PFSK-1 (cell line): ENCODE measurements around the gene SGK1.

Experiments used
- FOXP2 ChIP-seq: optimal IDR thresholded peaks from 2 replicates; pipeline ENCODE3; 2011; ENCODE audit warnings: borderline replicate concordance, control low read depth, inconsistent platforms; ENCODE audit not compliant: insufficient read depth; ENCODE audit errors: extremely low read length, extremely low read depth
- POLR2AphosphoS5 ChIP-seq: IDR thresholded peaks from 2 replicates; pipeline ENCODE4 v1.6.1; 2012; ENCODE audit warnings: low read depth, mild to moderate bottlenecking, control low read depth, low read length, moderate library complexity
- SIN3A ChIP-seq: IDR thresholded peaks from 2 replicates; pipeline ENCODE4 v1.6.1; 2012; ENCODE audit warnings: mild to moderate bottlenecking, low read length, moderate library complexity, borderline replicate concordance; ENCODE audit not compliant: insufficient read depth
- TAF1 ChIP-seq: IDR thresholded peaks from 2 replicates; pipeline ENCODE4 v1.6.1; 2012; ENCODE audit warnings: low read length, control low read depth, borderline replicate concordance; ENCODE audit not compliant: insufficient read depth
- TF ChIP-seq, protein P1 (sequence below), 2 experiments: IDR thresholded peaks; 2 replicates each; pipeline versions ENCODE4 v1.6.1 to v1.8.0; 2011 to 2012; ENCODE audit warnings: low read depth in 2 of 2, low read length in 2 of 2, control low read depth in 1 of 2, inconsistent platforms in 1 of 2, mild to moderate bottlenecking in 1 of 2, moderate library complexity in 1 of 2; ENCODE audit not compliant: insufficient read depth in 1 of 2

Gene SGK1

DNA sequence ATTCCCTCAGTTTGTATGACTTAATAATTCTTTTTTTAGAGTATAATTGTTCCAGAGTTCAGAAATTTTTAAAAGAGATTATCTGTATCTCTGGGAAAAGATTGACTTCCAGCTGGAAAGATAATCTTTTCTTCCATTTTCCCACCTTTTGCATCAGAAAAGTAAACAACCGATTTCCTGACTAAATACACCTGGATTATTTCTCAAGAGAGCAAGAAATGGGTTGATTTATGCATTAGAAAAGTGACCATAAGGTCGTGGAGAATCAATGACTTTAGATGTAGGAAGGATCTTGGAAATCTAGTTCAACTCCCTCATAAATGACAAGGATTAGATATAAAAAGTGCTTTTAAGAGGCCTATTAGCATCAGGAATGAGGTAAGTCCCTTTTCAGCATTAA lies 79.9 kb downstream of the SGK1 start:
- TF ChIP-seq POLR2AphosphoS5: no peak

DNA sequence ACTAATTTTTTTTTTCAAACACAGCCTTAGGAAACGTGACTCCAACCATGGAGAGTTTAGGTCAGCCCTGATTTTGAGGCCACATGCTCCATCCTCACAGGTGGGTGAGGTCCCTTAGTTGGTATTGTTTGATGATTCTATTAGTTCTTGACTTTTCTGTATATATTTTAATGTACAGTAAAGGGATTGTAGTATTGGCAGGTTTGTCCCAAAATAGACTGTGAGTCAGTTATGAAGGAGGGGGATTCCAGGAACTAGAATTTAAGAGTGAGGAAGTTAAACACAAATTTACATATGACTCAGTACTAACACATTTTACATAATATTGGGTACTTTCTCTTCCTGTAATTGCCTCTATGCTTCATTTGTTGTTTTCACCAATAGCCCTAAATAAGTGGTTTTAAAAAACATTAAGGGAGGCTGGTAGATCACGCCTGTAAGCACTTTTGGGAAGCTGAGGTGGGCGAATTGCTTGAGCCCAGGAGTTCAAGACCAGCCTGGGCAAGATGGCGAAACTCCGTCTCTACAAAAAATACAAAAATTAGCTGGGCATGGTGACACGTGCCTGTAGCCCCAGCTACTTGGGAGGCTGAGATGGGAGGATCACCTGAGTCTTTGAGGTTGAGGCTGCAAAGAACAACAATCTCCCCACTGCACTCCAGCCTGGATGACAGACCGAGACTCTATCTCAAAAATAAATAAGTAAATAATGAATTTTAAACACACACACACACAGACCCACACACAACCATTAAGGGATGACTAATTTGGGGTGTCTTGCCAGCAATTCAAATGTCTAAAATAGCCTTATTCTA lies 81.8 kb downstream of the SGK1 start:
- TF ChIP-seq POLR2AphosphoS5: no peak

DNA sequence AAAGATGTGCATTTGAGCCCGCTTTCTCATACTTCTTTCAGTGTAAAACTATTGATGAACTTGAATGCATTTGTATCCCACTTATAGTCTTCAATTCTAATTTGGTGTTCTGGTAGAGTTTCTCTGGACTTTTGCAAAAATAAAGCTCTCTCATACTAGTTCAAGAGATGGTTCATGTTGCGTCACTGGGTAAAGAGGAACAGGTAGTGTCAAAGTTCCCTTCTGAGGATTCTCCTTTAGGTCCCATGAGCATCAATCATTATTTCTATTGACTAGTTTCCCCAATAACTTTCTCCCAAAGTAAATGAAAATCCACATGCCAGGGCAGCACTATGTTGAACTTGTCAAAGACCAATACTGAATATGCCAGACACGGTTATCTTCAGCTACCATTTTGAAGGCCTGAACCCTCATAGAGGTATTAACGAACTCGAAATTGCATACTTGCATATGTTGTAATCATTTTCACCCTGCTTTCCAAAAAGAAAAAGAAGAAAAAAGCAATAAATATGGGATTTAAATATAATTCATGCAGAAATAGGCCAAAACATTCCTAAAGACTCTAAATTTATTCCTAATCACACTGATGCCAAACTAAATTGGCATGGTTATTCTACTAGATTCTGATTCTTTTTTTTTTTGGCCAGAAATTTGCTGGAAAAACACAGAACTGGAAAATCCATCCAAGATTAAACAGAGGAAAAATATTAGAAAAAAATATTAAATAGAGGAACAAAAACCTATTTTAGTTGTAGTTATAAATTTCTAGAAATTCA lies 84.5 kb downstream of the SGK1 start:
- TF ChIP-seq FOXP2 (no peak), POLR2AphosphoS5 (no peak), SIN3A (no peak), TAF1 (no peak)
- TF ChIP-seq, protein P1, sequence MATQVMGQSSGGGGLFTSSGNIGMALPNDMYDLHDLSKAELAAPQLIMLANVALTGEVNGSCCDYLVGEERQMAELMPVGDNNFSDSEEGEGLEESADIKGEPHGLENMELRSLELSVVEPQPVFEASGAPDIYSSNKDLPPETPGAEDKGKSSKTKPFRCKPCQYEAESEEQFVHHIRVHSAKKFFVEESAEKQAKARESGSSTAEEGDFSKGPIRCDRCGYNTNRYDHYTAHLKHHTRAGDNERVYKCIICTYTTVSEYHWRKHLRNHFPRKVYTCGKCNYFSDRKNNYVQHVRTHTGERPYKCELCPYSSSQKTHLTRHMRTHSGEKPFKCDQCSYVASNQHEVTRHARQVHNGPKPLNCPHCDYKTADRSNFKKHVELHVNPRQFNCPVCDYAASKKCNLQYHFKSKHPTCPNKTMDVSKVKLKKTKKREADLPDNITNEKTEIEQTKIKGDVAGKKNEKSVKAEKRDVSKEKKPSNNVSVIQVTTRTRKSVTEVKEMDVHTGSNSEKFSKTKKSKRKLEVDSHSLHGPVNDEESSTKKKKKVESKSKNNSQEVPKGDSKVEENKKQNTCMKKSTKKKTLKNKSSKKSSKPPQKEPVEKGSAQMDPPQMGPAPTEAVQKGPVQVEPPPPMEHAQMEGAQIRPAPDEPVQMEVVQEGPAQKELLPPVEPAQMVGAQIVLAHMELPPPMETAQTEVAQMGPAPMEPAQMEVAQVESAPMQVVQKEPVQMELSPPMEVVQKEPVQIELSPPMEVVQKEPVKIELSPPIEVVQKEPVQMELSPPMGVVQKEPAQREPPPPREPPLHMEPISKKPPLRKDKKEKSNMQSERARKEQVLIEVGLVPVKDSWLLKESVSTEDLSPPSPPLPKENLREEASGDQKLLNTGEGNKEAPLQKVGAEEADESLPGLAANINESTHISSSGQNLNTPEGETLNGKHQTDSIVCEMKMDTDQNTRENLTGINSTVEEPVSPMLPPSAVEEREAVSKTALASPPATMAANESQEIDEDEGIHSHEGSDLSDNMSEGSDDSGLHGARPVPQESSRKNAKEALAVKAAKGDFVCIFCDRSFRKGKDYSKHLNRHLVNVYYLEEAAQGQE (IDR thresholded peaks at IDR 0.05; ENCODE audit: insufficient read depth in 1 of 2, low read depth in 2 of 2, low read length in 2 of 2): no peak

DNA sequence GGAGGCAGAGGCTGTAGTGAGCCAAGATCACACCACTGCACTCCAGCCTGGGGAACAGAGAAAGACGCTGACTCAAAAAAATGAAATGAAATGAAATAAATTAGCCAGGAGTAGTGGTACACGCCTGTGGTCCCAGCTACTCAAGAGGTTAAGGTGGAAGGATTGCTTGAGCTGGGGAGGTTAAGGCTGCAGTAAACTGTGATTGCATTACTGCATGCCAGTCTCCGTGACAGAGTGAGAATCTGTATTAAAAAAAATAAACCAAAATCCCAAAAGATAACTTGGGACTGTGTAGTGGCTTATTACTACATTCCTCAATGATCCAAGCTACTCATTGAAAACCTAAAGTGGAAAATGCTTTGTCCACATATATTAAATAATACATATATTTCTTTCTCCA lies 87.0 kb downstream of the SGK1 start:
- TF ChIP-seq TAF1: no peak
- TF ChIP-seq FOXP2: no peak
- TF ChIP-seq, protein P1 (IDR thresholded peaks at IDR 0.05; ENCODE audit: insufficient read depth in 1 of 2, low read depth in 2 of 2, low read length in 2 of 2): no peak
- TF ChIP-seq SIN3A: no peak
- TF ChIP-seq POLR2AphosphoS5: no peak

DNA sequence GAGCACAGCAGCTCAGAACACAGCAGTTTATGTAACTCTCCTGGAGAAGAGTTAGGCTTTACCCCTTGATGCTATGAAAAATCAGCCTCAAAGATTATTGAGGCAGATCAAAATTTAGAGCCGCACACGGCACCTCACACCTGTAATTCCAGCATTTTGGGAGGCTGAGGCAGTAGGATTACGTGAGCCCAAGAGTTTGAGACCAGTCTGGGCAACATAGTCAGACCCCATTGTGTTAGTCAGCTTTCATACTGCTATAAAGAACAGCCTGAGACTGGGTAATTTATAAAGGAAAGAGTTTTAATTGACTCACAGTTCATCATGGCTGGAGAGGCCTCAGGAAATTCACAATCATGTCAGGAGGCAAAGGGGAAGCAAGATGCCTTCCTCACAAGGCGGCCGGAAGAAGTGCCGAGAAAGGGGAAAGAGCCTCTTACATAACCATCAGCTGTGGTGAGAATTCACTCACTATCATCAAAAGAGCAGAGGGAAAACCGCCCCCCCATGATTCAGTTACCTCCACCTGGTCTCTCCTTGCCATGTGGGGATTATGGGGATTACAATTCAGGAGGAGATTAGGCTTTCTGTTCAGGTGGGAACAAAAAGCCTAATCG lies 87.7 kb downstream of the SGK1 start:
- no peak for TF ChIP-seq FOXP2
- TF ChIP-seq, protein P1 (IDR thresholded peaks at IDR 0.05; ENCODE audit: insufficient read depth in 1 of 2, low read depth in 2 of 2, low read length in 2 of 2): no peak
- no peak for TF ChIP-seq POLR2AphosphoS5
- no peak for TF ChIP-seq SIN3A

DNA sequence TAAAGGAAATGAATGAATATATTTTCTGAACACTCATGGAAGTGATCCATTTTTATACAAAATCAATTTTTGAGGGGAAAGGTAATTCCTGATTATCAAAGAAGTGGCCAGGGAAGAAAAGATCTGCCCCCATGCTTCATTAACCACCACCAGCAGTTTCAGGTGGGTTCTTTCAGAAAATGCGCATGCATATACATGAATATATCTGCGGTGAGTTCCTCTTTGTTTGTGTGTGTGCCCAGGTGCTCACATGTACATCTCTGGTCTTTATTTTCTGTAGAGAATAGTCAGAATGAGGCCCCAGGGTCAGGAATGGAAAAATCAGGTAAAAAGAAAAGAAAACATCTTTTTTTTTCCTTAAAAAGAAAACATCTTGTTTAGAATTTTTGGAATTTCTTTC lies 88.4 kb downstream of the SGK1 start:
- TF ChIP-seq FOXP2 (no peak), POLR2AphosphoS5 (no peak)
- TF ChIP-seq, protein P1 (IDR thresholded peaks at IDR 0.05; ENCODE audit: insufficient read depth in 1 of 2, low read depth in 2 of 2, low read length in 2 of 2): no peak
